Mucosa of rectum (tissue), 2 donors: ENCODE measurements around the gene ARID1B.

Experiments
- H3K27ac ChIP-seq, 2 donors: one replicate each; pipeline ENCODE4 v1.7.0; 2013; ENCODE audit warnings: inconsistent platforms in 2 of 2, low read depth in 2 of 2, low read length in 2 of 2
- H3K27me3 ChIP-seq, 2 donors: one replicate each; pipeline ENCODE4 v1.7.0; 2013; ENCODE audit warnings: low read length in 2 of 2; ENCODE audit not compliant: control insufficient read depth in 2 of 2, insufficient read depth in 2 of 2
- H3K36me3 ChIP-seq, 2 donors: one replicate each; pipeline ENCODE4 v1.7.0; 2013; ENCODE audit warnings: low read length in 2 of 2; ENCODE audit not compliant: control insufficient read depth in 2 of 2, insufficient read depth in 2 of 2
- H3K4me1 ChIP-seq, 2 donors: one replicate each; pipeline ENCODE4 v1.7.0; 2013; ENCODE audit warnings: low read length in 2 of 2, mild to moderate bottlenecking in 1 of 2; ENCODE audit not compliant: control insufficient read depth in 2 of 2, insufficient read depth in 2 of 2
- H3K4me3 ChIP-seq, 2 donors: one replicate each; pipeline ENCODE4 v1.7.0; 2013; ENCODE audit warnings: low read length in 2 of 2
- H3K9ac ChIP-seq, 2 donors: one replicate each; pipeline ENCODE4 v1.7.0; 2013; ENCODE audit warnings: low read length in 2 of 2, low read depth in 1 of 2, mild to moderate bottlenecking in 1 of 2
- H3K9me3 ChIP-seq, 2 donors: one replicate each; pipeline ENCODE4 v1.7.0; 2013; ENCODE audit warnings: low read length in 2 of 2; ENCODE audit not compliant: control insufficient read depth in 2 of 2
- donor health status: healthy.
- donor health status: Normal muscosa, but diverticular disease.

ARID1B gene

GRCh38 chr6:157159348-157159747, 382.2 kb downstream of the ARID1B start:
- Histone ChIP-seq H3K4me1 (no peaks in the 10 kb centered on the region), H3K27ac (no peak overlapping the region), H3K27me3 (no peaks in the 10 kb centered on the region), H3K4me3 (no peak overlapping the region), H3K36me3 (peaks cover 9 to 16% of the 10 kb centered on the region in 2 donors), H3K9me3 (no peaks in the 10 kb centered on the region), H3K9ac (no peak overlapping the region)

GRCh38 chr6:157161912-157162311, 384.7 kb downstream of the ARID1B start:
- Histone ChIP-seq H3K27ac (no peak overlapping the region), H3K4me1 (no peaks in the 10 kb centered on the region), H3K9ac (no peak overlapping the region), H3K4me3 (no peak overlapping the region), H3K36me3 (peaks cover 4 to 11% of the 10 kb centered on the region in 2 donors), H3K27me3 (no peaks in the 10 kb centered on the region), H3K9me3 (no peaks in the 10 kb centered on the region)

- Histone ChIP-seq H3K27me3 (no peaks in the 10 kb centered on the region), H3K4me3 (no peak overlapping the region), H3K9ac (no peak overlapping the region), H3K27ac (no peak overlapping the region), H3K36me3 (peaks cover 10 to 13% of the 10 kb centered on the region in 2 donors), H3K9me3 (no peaks in the 10 kb centered on the region), H3K4me1 (no peaks in the 10 kb centered on the region)
Measured at GRCh38 chr6:157162766-157163433, 385.7 kb downstream of the ARID1B start.

GRCh38 chr6:157163434-157164159, 386.4 kb downstream of the ARID1B start:
- H3K9me3 ChIP-seq: no peaks in the 10 kb centered on the region
- H3K27ac ChIP-seq: no peak overlapping the region
- no peaks in the 10 kb centered on the region for H3K4me1 ChIP-seq
- H3K36me3 ChIP-seq: peaks cover 15% of the 10 kb centered on the region in 2 donors
- no peaks in the 10 kb centered on the region for H3K27me3 ChIP-seq
- no peak overlapping the region for H3K9ac ChIP-seq
- no peak overlapping the region for H3K4me3 ChIP-seq

- Histone ChIP-seq H3K4me1 (no peaks in the 10 kb centered on the region), H3K27ac (no peak overlapping the region), H3K9me3 (no peaks in the 10 kb centered on the region), H3K9ac (no peak overlapping the region), H3K36me3 (peaks cover 15 to 19% of the 10 kb centered on the region in 2 donors), H3K4me3 (no peak overlapping the region), H3K27me3 (no peaks in the 10 kb centered on the region)
Measured at GRCh38 chr6:157164972-157165371, 387.8 kb downstream of the ARID1B start.

- Histone ChIP-seq H3K36me3 (peaks cover 19 to 20% of the 10 kb centered on the region in 2 donors), H3K4me3 (no peak overlapping the region), H3K4me1 (no peaks in the 10 kb centered on the region), H3K27me3 (no peaks in the 10 kb centered on the region), H3K27ac (no peak overlapping the region), H3K9ac (no peak overlapping the region), H3K9me3 (no peaks in the 10 kb centered on the region)
Measured at GRCh38 chr6:157166784-157167183, 389.6 kb downstream of the ARID1B start.

- peaks cover 19 to 20% of the 10 kb centered on the region in 2 donors for H3K36me3 ChIP-seq
- no peaks in the 10 kb centered on the region for H3K4me1 ChIP-seq
- H3K27ac ChIP-seq: no peak overlapping the region
- H3K9ac ChIP-seq: no peak overlapping the region
- H3K9me3 ChIP-seq: no peaks in the 10 kb centered on the region
- H3K4me3 ChIP-seq: no peak overlapping the region
- no peaks in the 10 kb centered on the region for H3K27me3 ChIP-seq
Measured at GRCh38 chr6:157167837-157168236, 390.7 kb downstream of the ARID1B start.

GRCh38 chr6:157168471-157168870, 391.3 kb downstream of the ARID1B start:
- Histone ChIP-seq H3K36me3 (peaks cover 19 to 20% of the 10 kb centered on the region in 2 donors), H3K27ac (no peak overlapping the region), H3K9ac (no peak overlapping the region), H3K4me1 (no peaks in the 10 kb centered on the region), H3K27me3 (no peaks in the 10 kb centered on the region), H3K4me3 (no peak overlapping the region), H3K9me3 (no peaks in the 10 kb centered on the region)

- Histone ChIP-seq H3K36me3 (peaks cover 23 to 25% of the 10 kb centered on the region in 2 donors), H3K27me3 (no peaks in the 10 kb centered on the region), H3K27ac (no peak overlapping the region), H3K4me3 (no peak overlapping the region), H3K9ac (no peak overlapping the region), H3K4me1 (no peaks in the 10 kb centered on the region), H3K9me3 (no peaks in the 10 kb centered on the region)
Measured at GRCh38 chr6:157169226-157169625, 392.0 kb downstream of the ARID1B start.

- Histone ChIP-seq H3K27ac (no peak overlapping the region), H3K36me3 (peaks cover 25% of the 10 kb centered on the region in 2 donors)
Measured at GRCh38 chr6:157169656-157170055, 392.5 kb downstream of the ARID1B start.

More at GRCh38 chr6:157169656-157170055, 392.5 kb downstream of the ARID1B start:
- no peak overlapping the region for H3K4me3 ChIP-seq
- H3K27me3 ChIP-seq: no peaks in the 10 kb centered on the region
- no peaks in the 10 kb centered on the region for H3K4me1 ChIP-seq
- H3K9ac ChIP-seq: no peak overlapping the region
- H3K9me3 ChIP-seq: no peaks in the 10 kb centered on the region
